ENCODE data around the gene GMPPB. TPM values are rescaled to one million over a fixed set of nuclear protein-coding genes. Genes with fewer than 3 reads are reported as not detected.

GMPPB gene
- total and polyA plus RNA-seq, 9 of the 15 experiments (the other 6 are each of a cell fraction or from before 2014, with no cell fraction given), result 0.53 to 17.4 (median 8.1) TPM

- TF ChIP-seq ZNF592 (IDR thresholded peaks at IDR 0.05) (peak; percentile 71; the same call in 1 of the 2 replicates), NR4A1 (CRISPR knock-in tag; IDR thresholded peaks at IDR 0.05) (no peak), NR4A1 (tag; IDR thresholded peaks at IDR 0.05) (0 out of 2 replicates have a peak, but pooled peaks have one; percentile 32), ZNF639 (CRISPR knock-in tag; conservative IDR thresholded peaks at IDR 0.05 in 1 of 2, IDR thresholded peaks at IDR 0.05 in 1 of 2) (no peak)
These were observed 50.5 kb downstream of the GMPPB start (continued) for GRCh38 chr3:49673121-49673714.

Measured in K562 (cell line).